Natural killer cell treated with Interleukin-12 subunit alpha and Interleukin-12 subunit beta and Interleukin-15 and Interleukin-18, amount 100 ng/mL, for 72 hours (primary cell): ENCODE data around the gene PI4K2B. TPM values are rescaled to one million over a fixed set of nuclear protein-coding genes. Genes with fewer than 3 reads are reported as not detected.
A peak's percentile ranks its signal among the peaks of the same experiment; 100 is the strongest.
"Not testable (repeated sequence)": the region's sequence is repeated elsewhere in the genome, so short reads cannot be mapped to it uniquely, and the experiment has no call there.

ENCODE experiments used
- ATAC-seq, 2 donors: fragments of 150-1000 bp; cut with Tn5 transposase in 1 of 2; sonication (Bioruptor Pico), chemical (Tn5 transposase) in 1 of 2; 2 replicates each; pipeline ENCODE4 v1.10.0; 2021
- DNase-seq: peaks from one replicate; pipeline ENCODE4 v3.0.0; 2022; ENCODE audit warnings: low spot score
- H3K27ac Mint-ChIP-seq, 2 donors: 1 replicate in 1 of 2; 2 replicates in 1 of 2; pipeline ENCODE4 v1.8.0; 2022; ENCODE audit warnings: mixed read lengths in 2 of 2, mild to moderate bottlenecking in 1 of 2, moderate library complexity in 1 of 2
- H3K27me3 Mint-ChIP-seq, 2 donors: 1 replicate in 1 of 2; 2 replicates in 1 of 2; pipeline ENCODE4 v1.8.0; 2022; ENCODE audit warnings: mixed read lengths in 2 of 2
- H3K36me3 Mint-ChIP-seq: one replicate; pipeline ENCODE4 v1.8.0; 2022; ENCODE audit warnings: mixed read lengths
- H3K4me1 Mint-ChIP-seq, 2 donors: 1 replicate in 1 of 2; 2 replicates in 1 of 2; pipeline ENCODE4 v1.8.0; 2022; ENCODE audit warnings: low read depth in 2 of 2, mixed read lengths in 2 of 2, mild to moderate bottlenecking in 1 of 2
- H3K4me3 Mint-ChIP-seq: one replicate; pipeline ENCODE4 v1.8.0; 2022; ENCODE audit warnings: mixed read lengths
- H3K9me3 Mint-ChIP-seq: 2 replicates; pipeline ENCODE4 v1.8.0; 2022; ENCODE audit warnings: mixed read lengths
- total RNA-seq, 2 donors: library from RNA; stranded (reverse); gene quantifications; one replicate each; pipeline ENCODE4 v1.2.3, GENCODE V29; 2022

Gene PI4K2B
- total RNA-seq, 2 donors from 2014 or later = 31.2 to 31.3 TPM

GRCh38 chr4:25233194-25233593 is 639 bp upstream of the PI4K2B start:
- Mint-ChIP-seq H3K27me3 (no peaks in the 10 kb centered on the region), H3K36me3 (peaks cover 32% of the 10 kb centered on the region), H3K27ac (peak overlapping the region; percentile 97 to 98), H3K9me3 (peaks cover 17% of the 10 kb centered on the region), H3K4me1 (peaks cover 29 to 39% of the 10 kb centered on the region in 2 donors), H3K4me3 (peak overlapping the region; percentile 86)
- no peak for DNase-seq
- ATAC-seq = no peak

- H3K36me3 Mint-ChIP-seq = peaks cover 33% of the 10 kb centered on the region
- H3K27me3 Mint-ChIP-seq = no peaks in the 10 kb centered on the region
- DNase-seq = peak; percentile 75
- H3K4me1 Mint-ChIP-seq = peaks cover 33 to 43% of the 10 kb centered on the region in 2 donors
- ATAC-seq = peak; percentile 78 to 83
- H3K9me3 Mint-ChIP-seq = peaks cover 9% of the 10 kb centered on the region
- H3K27ac Mint-ChIP-seq = peak overlapping the region; percentile 97 to 98
- peak overlapping the region; percentile 97 for H3K4me3 Mint-ChIP-seq
Observed at GRCh38 chr4:25234390-25235370, 847 bp downstream of the PI4K2B start.

- DNase-seq = no peak
- Mint-ChIP-seq H3K27me3 (no peaks in the 10 kb centered on the region), H3K27ac (peak overlapping the region; percentile 97 to 98), H3K36me3 (peaks cover 33% of the 10 kb centered on the region), H3K9me3 (peaks cover 9% of the 10 kb centered on the region), H3K4me3 (peak overlapping the region; percentile 97), H3K4me1 (peaks cover 40 to 50% of the 10 kb centered on the region in 2 donors)
- no peak for ATAC-seq
Observed at GRCh38 chr4:25235401-25235800, 1.6 kb downstream of the PI4K2B start.

GRCh38 chr4:25236030-25236429 is 2.2 kb downstream of the PI4K2B start:
- peak overlapping the region; percentile 97 to 98 for H3K27ac Mint-ChIP-seq

GRCh38 chr4:25236971-25237370 is 3.1 kb downstream of the PI4K2B start:
- peak overlapping the region in 1 of 2 donors; percentile 74 for H3K27ac Mint-ChIP-seq
- peaks cover 29% of the 10 kb centered on the region for H3K36me3 Mint-ChIP-seq
- peaks cover 5% of the 10 kb centered on the region for H3K9me3 Mint-ChIP-seq
- DNase-seq (no peak), ATAC-seq (no peak)
- H3K27me3 Mint-ChIP-seq = no peaks in the 10 kb centered on the region
- peak overlapping the region; percentile 49 for H3K4me3 Mint-ChIP-seq
- H3K4me1 Mint-ChIP-seq = peaks cover 50 to 59% of the 10 kb centered on the region in 2 donors

More at GRCh38 chr4:25236030-25236429, 2.2 kb downstream of the PI4K2B start:
- Mint-ChIP-seq H3K36me3 (peaks cover 31% of the 10 kb centered on the region), H3K4me1 (peaks cover 44 to 56% of the 10 kb centered on the region in 2 donors), H3K4me3 (peak overlapping the region; percentile 97)
- H3K9me3 Mint-ChIP-seq, ATAC-seq, DNase-seq, H3K27me3 Mint-ChIP-seq: not testable (repeated sequence)

- H3K4me3 Mint-ChIP-seq = peak overlapping the region; percentile 54
- no peaks in the 10 kb centered on the region for H3K9me3 Mint-ChIP-seq
- H3K4me1 Mint-ChIP-seq = peaks cover 47 to 52% of the 10 kb centered on the region in 2 donors
- H3K36me3 Mint-ChIP-seq = peaks cover 21% of the 10 kb centered on the region
- H3K27ac Mint-ChIP-seq = peak overlapping the region in 1 of 2 donors; percentile 74
- ATAC-seq = no peak
- no peaks in the 10 kb centered on the region for H3K27me3 Mint-ChIP-seq
- DNase-seq = no peak
Observed at GRCh38 chr4:25238052-25238451, 4.2 kb downstream of the PI4K2B start.

- not testable (repeated sequence) for H3K27me3 Mint-ChIP-seq, ATAC-seq, DNase-seq, H3K9me3 Mint-ChIP-seq
- Mint-ChIP-seq H3K4me3 (peak overlapping the region; percentile 72), H3K36me3 (peaks cover 17% of the 10 kb centered on the region), H3K27ac (peak overlapping the region; percentile 46 to 76), H3K4me1 (peaks cover 46 to 50% of the 10 kb centered on the region in 2 donors)
Observed at GRCh38 chr4:25239528-25239927, 5.7 kb downstream of the PI4K2B start.

- not testable (repeated sequence) for H3K27me3 Mint-ChIP-seq, H3K9me3 Mint-ChIP-seq
- H3K4me3 Mint-ChIP-seq = peak overlapping the region; percentile 72
- H3K36me3 Mint-ChIP-seq = peaks cover 11% of the 10 kb centered on the region
- H3K4me1 Mint-ChIP-seq = peaks cover 38 to 48% of the 10 kb centered on the region in 2 donors
- peak; percentile 74 for DNase-seq
- peak overlapping the region; percentile 46 to 76 for H3K27ac Mint-ChIP-seq
- ATAC-seq = peak; percentile 81 to 99
Observed at GRCh38 chr4:25240754-25241210, 6.9 kb downstream of the PI4K2B start.

- Mint-ChIP-seq H3K36me3 (peaks cover 11% of the 10 kb centered on the region), H3K4me1 (peaks cover 31 to 47% of the 10 kb centered on the region in 2 donors)
- DNase-seq, H3K4me3 Mint-ChIP-seq, H3K9me3 Mint-ChIP-seq, H3K27ac Mint-ChIP-seq, ATAC-seq, H3K27me3 Mint-ChIP-seq: not testable (repeated sequence)
Observed at GRCh38 chr4:25242195-25242594, 8.4 kb downstream of the PI4K2B start.

- H3K36me3 Mint-ChIP-seq = no peaks in the 10 kb centered on the region
- H3K4me1 Mint-ChIP-seq = peaks cover 22 to 37% of the 10 kb centered on the region in 2 donors
- DNase-seq (no peak), ATAC-seq (no peak)
- H3K27me3 Mint-ChIP-seq = no peaks in the 10 kb centered on the region
- no peak overlapping the region for H3K27ac Mint-ChIP-seq
- H3K9me3 Mint-ChIP-seq = no peaks in the 10 kb centered on the region
- H3K4me3 Mint-ChIP-seq = no peak overlapping the region
Observed at GRCh38 chr4:25245181-25245580, 11.3 kb downstream of the PI4K2B start.

GRCh38 chr4:25246680-25247611 is 13.1 kb downstream of the PI4K2B start:
- no peak overlapping the region for H3K27ac Mint-ChIP-seq
- ATAC-seq (no peak), DNase-seq (no peak)
- H3K27me3 Mint-ChIP-seq = no peaks in the 10 kb centered on the region
- H3K36me3 Mint-ChIP-seq = no peaks in the 10 kb centered on the region
- no peaks in the 10 kb centered on the region for H3K9me3 Mint-ChIP-seq
- H3K4me1 Mint-ChIP-seq = peaks cover 29 to 36% of the 10 kb centered on the region in 2 donors
- no peak overlapping the region for H3K4me3 Mint-ChIP-seq

GRCh38 chr4:25248875-25249274 is 15.0 kb downstream of the PI4K2B start:
- H3K4me3 Mint-ChIP-seq = not testable (repeated sequence)

GRCh38 chr4:25249494-25249893 is 15.7 kb downstream of the PI4K2B start:
- not testable (repeated sequence) for ATAC-seq, H3K27me3 Mint-ChIP-seq, H3K9me3 Mint-ChIP-seq, DNase-seq, H3K4me3 Mint-ChIP-seq, H3K27ac Mint-ChIP-seq, H3K36me3 Mint-ChIP-seq
- peaks cover 28 to 31% of the 10 kb centered on the region in 2 donors for H3K4me1 Mint-ChIP-seq

More at GRCh38 chr4:25248875-25249274, 15.0 kb downstream of the PI4K2B start:
- DNase-seq, H3K27ac Mint-ChIP-seq, H3K9me3 Mint-ChIP-seq, H3K36me3 Mint-ChIP-seq, H3K27me3 Mint-ChIP-seq, ATAC-seq: not testable (repeated sequence)
- H3K4me1 Mint-ChIP-seq = peaks cover 31 to 33% of the 10 kb centered on the region in 2 donors
